Gastroesophageal sphincter (tissue), 4 donors: Measurements from ENCODE around the gene BMPR2. TPM values are rescaled to one million over a fixed set of nuclear protein-coding genes. Genes with fewer than 3 reads are reported as not detected.

Experiments
- ATAC-seq: fragments of 150-250 bp; one replicate; pipeline ENCODE4 v1.9.1; 2016; ENCODE audit warnings: mild to moderate bottlenecking, moderate library complexity
- H3K27ac ChIP-seq, 4 donors: fragments of 200-600 bp; sonication (generic) in 3 of 4; 1 replicate in 3 of 4; 2 replicates in 1 of 4; pipeline ENCODE4 v1.5.1; 2016 to 2019
- H3K27me3 ChIP-seq: fragments of 200-600 bp; sonication (generic); one replicate; pipeline ENCODE4 v1.5.1; 2019
- H3K36me3 ChIP-seq, 2 donors: fragments of 200-600 bp; sonication (generic); one replicate each; pipeline ENCODE4 v1.5.1; 2019; ENCODE audit warnings: control low read depth in 1 of 2
- H3K4me1 ChIP-seq, 3 donors: fragments of 200-600 bp; sonication (generic); 1 replicate in 2 of 3; 2 replicates in 1 of 3; pipeline ENCODE4 v1.5.1; 2016 to 2019; ENCODE audit warnings: control low read depth in 2 of 3
- H3K4me3 ChIP-seq, 2 donors: fragments of 200-600 bp; sonication (generic); one replicate each; pipeline ENCODE4 v1.5.1; 2019; ENCODE audit warnings: mild to moderate bottlenecking in 1 of 2, moderate library complexity in 1 of 2
- H3K9me3 ChIP-seq, 3 donors: fragments of 200-600 bp; sonication (generic); one replicate each; pipeline ENCODE4 v1.5.1; 2017 to 2019; ENCODE audit warnings: control low read depth in 2 of 3
- CTCF ChIP-seq, 4 experiments: fragments of 200-600 bp in 2 of 4; fragments of 450-650 bp in 2 of 4; sonication (generic) in 1 of 4; IDR thresholded peaks; one replicate each; pipeline ENCODE4 v1.5.1; 2017 to 2019; ENCODE audit warnings: antibody characterized with exemption in 4 of 4, mild to moderate bottlenecking in 2 of 4, moderate library complexity in 2 of 4
- EP300 ChIP-seq: sonication (generic); formaldehyde crosslinking; IDR thresholded peaks from one replicate; pipeline ENCODE4 v1.6.1; 2017; ENCODE audit warnings: antibody characterized with exemption, mild to moderate bottlenecking
- POLR2A ChIP-seq, 2 donors: fragments of 450-650 bp; IDR thresholded peaks; one replicate each; pipeline ENCODE4 v1.6.1; 2017; ENCODE audit warnings: antibody characterized with exemption in 2 of 2, mild to moderate bottlenecking in 2 of 2, moderate library complexity in 1 of 2
- POLR2AphosphoS5 ChIP-seq: sonication (generic); formaldehyde crosslinking; IDR thresholded peaks from one replicate; pipeline ENCODE4 v1.6.1; 2017; ENCODE audit warnings: antibody characterized with exemption
- WGBS, 2 donors: methylation state at CpG; one replicate each; pipeline ENCODE4 v1.1.5; 2018; ENCODE audit warnings: low coverage in 1 of 2; 5-methylcytosine and 5-hydroxymethylcytosine counted together
- total RNA-seq, 4 donors: library from RNA; depleted of rRNA; stranded (reverse); fragments of >200 nt; gene quantifications; one replicate each; pipeline ENCODE4 v1.1.0, GENCODE V29; 2016

BMPR2 gene
- total RNA-seq, 4 donors from 2014 or later = 53.4 to 86.9 (median 70.0) TPM

- H3K9me3 ChIP-seq = no peaks in the 10 kb centered on the region
- H3K36me3 ChIP-seq = no peaks in the 10 kb centered on the region
- no peak overlapping the region for H3K27ac ChIP-seq
- no peak overlapping the region for H3K4me3 ChIP-seq
- WGBS, 2 donors = 63 to 90% methylated on average over 3 to 4 of the region's 7 CpGs
- TF ChIP-seq POLR2A (IDR thresholded peaks at IDR 0.05) (no peak), EP300 (no peak), CTCF (IDR thresholded peaks at IDR 0.05) (no peak), POLR2AphosphoS5 (no peak)
- no peaks in the 10 kb centered on the region for H3K27me3 ChIP-seq
- ATAC-seq = no peak
- no peaks in the 10 kb centered on the region for H3K4me1 ChIP-seq
Observed at GRCh38 chr2:202337706-202338346, 38.3 kb upstream of the BMPR2 start.

- Histone ChIP-seq H3K36me3 (no peaks in the 10 kb centered on the region), H3K4me3 (no peak overlapping the region), H3K27ac (no peak overlapping the region), H3K27me3 (no peaks in the 10 kb centered on the region), H3K4me1 (no peaks in the 10 kb centered on the region), H3K9me3 (no peaks in the 10 kb centered on the region)
- no peak for ATAC-seq
- 80 to 85% methylated on average over 1 to 2 of the region's 3 CpGs for whole genome bisulfite sequencing, 2 donors
- TF ChIP-seq POLR2AphosphoS5 (no peak), CTCF (IDR thresholded peaks at IDR 0.05) (no peak), POLR2A (IDR thresholded peaks at IDR 0.05) (no peak), EP300 (no peak)
Observed at GRCh38 chr2:202339071-202339870, 36.9 kb upstream of the BMPR2 start.

GRCh38 chr2:202344178-202344577 is 31.9 kb upstream of the BMPR2 start:
- WGBS, 2 donors = 42 to 100% methylated on average over 1 of the region's 1 CpG
- ATAC-seq = no peak
- H3K27ac ChIP-seq = no peak overlapping the region
- no peak for TF ChIP-seq POLR2A (IDR thresholded peaks at IDR 0.05)
- TF ChIP-seq EP300 = no peak
- no peak for TF ChIP-seq CTCF (IDR thresholded peaks at IDR 0.05)
- no peak for TF ChIP-seq POLR2AphosphoS5
- H3K4me3 ChIP-seq = no peak overlapping the region
- H3K9me3 ChIP-seq = no peaks in the 10 kb centered on the region
- no peaks in the 10 kb centered on the region for H3K36me3 ChIP-seq
- H3K4me1 ChIP-seq = no peaks in the 10 kb centered on the region
- H3K27me3 ChIP-seq = no peaks in the 10 kb centered on the region

- Histone ChIP-seq H3K9me3 (no peaks in the 10 kb centered on the region), H3K36me3 (no peaks in the 10 kb centered on the region), H3K27me3 (no peaks in the 10 kb centered on the region), H3K27ac (no peak overlapping the region), H3K4me1 (no peaks in the 10 kb centered on the region), H3K4me3 (no peak overlapping the region)
- no peak for ATAC-seq
- 97 to 100% methylated on average over 4 to 6 of the region's 7 CpGs for WGBS, 2 donors
- TF ChIP-seq POLR2AphosphoS5 (no peak), CTCF (IDR thresholded peaks at IDR 0.05) (no peak), POLR2A (IDR thresholded peaks at IDR 0.05) (no peak), EP300 (no peak)
Observed at GRCh38 chr2:202346180-202346579, 29.9 kb upstream of the BMPR2 start.

GRCh38 chr2:202353430-202353829 is 22.7 kb upstream of the BMPR2 start:
- no peaks in the 10 kb centered on the region for H3K27me3 ChIP-seq
- WGBS, 2 donors = 90% methylated on average over 2 of the region's 2 CpGs; no CpG with 5 or more reads in 1 of the 2 donors
- no peaks in the 10 kb centered on the region for H3K9me3 ChIP-seq
- no peak for TF ChIP-seq POLR2AphosphoS5
- no peak for TF ChIP-seq CTCF (IDR thresholded peaks at IDR 0.05)
- no peak for TF ChIP-seq POLR2A (IDR thresholded peaks at IDR 0.05)
- TF ChIP-seq EP300 = no peak
- H3K4me1 ChIP-seq = no peaks in the 10 kb centered on the region
- no peak overlapping the region for H3K27ac ChIP-seq
- no peaks in the 10 kb centered on the region for H3K36me3 ChIP-seq
- ATAC-seq = no peak
- no peak overlapping the region for H3K4me3 ChIP-seq
